Measurements from ENCODE around the gene LFNG. TPM values are rescaled to one million over a fixed set of nuclear protein-coding genes. Genes with fewer than 3 reads are reported as not detected.
"Not testable (repeated sequence)": the region's sequence is repeated elsewhere in the genome, so short reads cannot be mapped to it uniquely, and the experiment has no call there.

The LFNG gene
- total RNA-seq, 2 donors from 2014 or later, result 15.2 to 16.5 TPM

GRCh38 chr7:2553831-2554581 lies 34.4 kb downstream of the LFNG start:
- DNase-seq (ENCODE audit: low spot score), result peak; percentile 61
- intact Hi-C loops (cut with DNase I), result loop anchor here in 1 of 2 donors (10.0 kb wide), 1 partner anchor 79 kb away; the partner anchor contains the start of gene GRIFIN

DNA sequence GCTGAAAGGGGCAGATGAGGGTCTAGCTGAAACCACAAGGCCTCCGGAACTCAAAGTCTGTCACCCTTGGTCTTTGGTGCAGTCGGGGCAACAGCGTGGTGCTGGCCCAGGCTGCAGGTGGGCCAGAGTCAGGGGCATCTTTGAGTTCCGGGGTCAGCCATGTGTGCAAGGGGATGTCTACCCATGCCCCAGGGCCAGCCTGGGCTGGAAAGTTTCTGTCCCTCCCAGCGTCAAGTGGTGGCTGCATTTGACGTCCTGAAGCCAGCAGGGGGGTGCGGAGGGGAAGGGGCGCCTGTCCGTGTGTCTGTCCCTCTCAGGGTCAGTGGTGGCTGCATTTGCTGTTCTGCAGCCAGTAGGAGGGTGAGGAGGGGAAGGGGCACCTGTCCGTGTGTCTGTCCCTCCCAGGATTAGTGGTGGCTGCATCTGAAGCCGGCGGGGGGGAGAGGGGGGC lies 35.1 kb downstream of the LFNG start:
- DNase-seq (ENCODE audit: low spot score), result peak; percentile 73
- intact Hi-C loops (cut with DNase I), result loop anchor here in 1 of 2 donors (10.0 kb wide), 1 partner anchor 80 kb away; the partner anchor contains the start of gene GRIFIN

GRCh38 chr7:2555121-2556052 lies 35.8 kb downstream of the LFNG start, which contains the start of gene BRAT1:
TSS of gene BRAT1 (minus strand) at chr7:2555524. CDS start at chr7:2554431, 1,093 bp downstream.
- intact Hi-C loops (cut with DNase I), result loop anchor here in 1 of 2 donors (10.0 kb wide), 1 partner anchor 81 kb away; the partner anchor contains the start of gene GRIFIN
- DNase-seq (ENCODE audit: low spot score), result peak; percentile 99

GRCh38 chr7:2558629-2559282 lies 39.2 kb downstream of the LFNG start, which contains the start of gene IQCE:
TSS of gene IQCE (plus strand) at chr7:2558979. CDS start at chr7:2559182, 203 bp downstream.
- intact Hi-C loops (cut with DNase I), result loop anchor here in 1 of 2 donors (10.0 kb wide), 1 partner anchor 84 kb away; the partner anchor contains the start of gene GRIFIN
- DNase-seq (ENCODE audit: low spot score), result peak; percentile 98

DNA sequence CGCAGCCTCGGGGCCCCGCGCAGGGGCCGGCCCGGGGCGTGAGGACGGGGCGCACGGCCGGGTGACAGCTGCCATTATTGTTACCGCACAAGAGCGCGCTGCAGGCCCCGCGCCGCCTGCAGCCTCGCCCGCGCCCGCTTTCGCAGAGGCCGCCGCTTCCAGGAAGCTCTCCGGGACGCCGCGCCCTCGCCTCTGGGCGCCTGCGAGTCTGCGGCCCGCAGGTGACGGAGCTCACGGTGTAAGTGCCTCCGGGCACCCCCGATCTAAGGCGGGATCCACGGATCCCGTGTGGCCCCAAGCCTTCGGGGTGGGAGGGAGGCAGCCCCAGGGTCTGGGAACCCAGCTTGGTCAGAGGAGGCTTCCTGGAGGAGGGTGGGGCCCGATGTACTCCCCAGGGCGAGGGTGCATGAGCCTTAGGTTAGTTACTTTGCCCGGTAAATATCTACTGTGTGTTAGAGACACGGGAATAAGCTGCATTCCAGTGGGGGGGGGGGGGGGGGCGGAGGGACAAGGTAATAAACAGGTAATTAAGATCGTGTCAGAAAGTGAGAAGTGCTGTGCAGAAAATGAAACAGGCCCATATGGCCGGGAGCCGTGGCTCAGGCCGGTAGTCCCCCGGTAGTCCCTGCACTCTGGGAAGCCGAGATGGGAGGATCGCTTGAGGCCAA lies 39.8 kb downstream of the LFNG start:
- intact Hi-C loops (cut with DNase I), result loop anchor here in 1 of 2 donors (10.0 kb wide), 1 partner anchor 85 kb away; the partner anchor contains the start of gene GRIFIN
- peak; percentile 83 for DNase-seq (ENCODE audit: low spot score)

- DNase-seq (ENCODE audit: low spot score); intact Hi-C loops (cut with DNase I): not testable (repeated sequence)
Observed at GRCh38 chr7:2563955-2564354, 44.4 kb downstream of the LFNG start.

GRCh38 chr7:2564970-2565540 lies 45.5 kb downstream of the LFNG start:
- intact Hi-C loops (cut with DNase I), result loop anchor here in 1 of 2 donors (5.0 kb wide), 1 partner anchor 117 kb away; no protein-coding TSS in a partner anchor
- DNase-seq (ENCODE audit: low spot score), result peak; percentile 58

GRCh38 chr7:2566348-2566889 lies 46.8 kb downstream of the LFNG start:
- intact Hi-C loops (cut with DNase I), result loop anchor here in 1 of 2 donors (5.0 kb wide), 1 partner anchor 116 kb away; no protein-coding TSS in a partner anchor
- DNase-seq (ENCODE audit: low spot score), result peak; percentile 7

DNA sequence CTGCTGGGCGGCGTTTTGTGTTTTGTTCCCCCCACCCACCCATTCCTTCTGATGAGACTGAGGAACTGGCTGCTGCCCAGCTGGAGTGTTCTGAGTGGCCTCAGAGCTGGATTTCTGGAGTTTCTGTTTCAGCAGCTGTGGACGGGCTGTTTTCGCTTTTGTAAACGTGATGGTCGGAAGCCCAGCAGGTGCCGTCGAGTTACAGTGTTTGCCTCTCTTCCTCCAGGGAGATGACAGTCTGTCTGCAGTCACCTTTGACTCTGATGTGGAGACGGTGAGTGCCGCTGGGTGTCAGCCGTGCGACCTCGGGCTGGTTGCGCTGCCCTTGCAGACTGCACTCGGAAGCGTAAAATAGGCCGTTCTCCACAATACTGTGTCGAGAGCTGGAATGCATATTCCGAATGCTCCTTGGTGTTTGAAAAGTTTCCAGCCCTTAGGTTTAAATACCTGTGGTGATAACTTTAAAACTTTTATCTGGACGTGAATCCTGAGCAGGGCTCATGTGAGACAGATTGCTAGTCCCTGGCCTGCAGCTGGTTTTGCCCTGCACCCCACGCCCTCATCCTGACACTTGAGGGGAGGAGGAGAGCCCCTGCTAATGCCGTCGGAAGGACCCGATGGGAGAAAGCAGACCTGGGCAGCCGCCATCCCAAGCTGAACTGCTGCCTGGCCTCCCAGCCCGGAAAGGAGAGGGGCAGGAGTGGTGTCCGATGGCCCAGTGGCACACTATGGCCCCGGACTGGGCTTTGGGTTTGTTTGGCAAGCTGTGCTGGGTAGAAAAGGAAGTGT lies 47.5 kb downstream of the LFNG start:
- intact Hi-C loops (cut with DNase I), result loop anchor here in 1 of 2 donors (5.0 kb wide), 1 partner anchor 115 kb away; no protein-coding TSS in a partner anchor
- peak; percentile 76 for DNase-seq (ENCODE audit: low spot score)

DNA sequence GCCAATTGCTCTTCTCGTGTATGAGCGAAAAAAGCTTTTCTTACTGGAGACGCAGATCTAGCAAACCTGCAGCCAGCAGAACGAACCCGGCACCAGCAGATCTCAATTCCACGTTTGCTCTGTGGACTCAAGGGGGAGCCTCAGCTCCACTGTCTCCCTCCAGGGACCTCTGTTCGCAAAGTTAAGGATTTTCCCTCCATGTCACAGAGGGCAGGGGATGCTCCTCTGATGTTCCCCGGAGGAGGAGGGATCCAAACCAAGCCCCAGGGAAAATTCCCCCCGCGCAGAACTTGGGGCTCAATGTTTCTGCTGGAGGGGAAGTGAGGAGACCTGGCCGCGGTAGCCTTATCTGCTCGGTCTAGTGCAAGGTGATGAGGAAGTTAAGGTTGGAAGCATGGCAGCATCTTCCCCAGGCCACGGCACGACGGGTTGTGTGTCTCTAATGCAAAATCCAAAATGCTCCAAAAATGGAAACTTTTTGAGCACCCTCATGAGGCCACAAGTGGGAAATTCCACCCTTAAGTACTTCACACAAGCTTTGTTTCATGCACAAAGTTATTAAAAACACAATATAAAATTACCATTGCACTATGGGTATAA lies 48.2 kb downstream of the LFNG start:
- intact Hi-C loops (cut with DNase I), result loop anchor here in 1 of 2 donors (5.0 kb wide), 1 partner anchor 115 kb away; no protein-coding TSS in a partner anchor
- peak; percentile 81 for DNase-seq (ENCODE audit: low spot score)

DNA sequence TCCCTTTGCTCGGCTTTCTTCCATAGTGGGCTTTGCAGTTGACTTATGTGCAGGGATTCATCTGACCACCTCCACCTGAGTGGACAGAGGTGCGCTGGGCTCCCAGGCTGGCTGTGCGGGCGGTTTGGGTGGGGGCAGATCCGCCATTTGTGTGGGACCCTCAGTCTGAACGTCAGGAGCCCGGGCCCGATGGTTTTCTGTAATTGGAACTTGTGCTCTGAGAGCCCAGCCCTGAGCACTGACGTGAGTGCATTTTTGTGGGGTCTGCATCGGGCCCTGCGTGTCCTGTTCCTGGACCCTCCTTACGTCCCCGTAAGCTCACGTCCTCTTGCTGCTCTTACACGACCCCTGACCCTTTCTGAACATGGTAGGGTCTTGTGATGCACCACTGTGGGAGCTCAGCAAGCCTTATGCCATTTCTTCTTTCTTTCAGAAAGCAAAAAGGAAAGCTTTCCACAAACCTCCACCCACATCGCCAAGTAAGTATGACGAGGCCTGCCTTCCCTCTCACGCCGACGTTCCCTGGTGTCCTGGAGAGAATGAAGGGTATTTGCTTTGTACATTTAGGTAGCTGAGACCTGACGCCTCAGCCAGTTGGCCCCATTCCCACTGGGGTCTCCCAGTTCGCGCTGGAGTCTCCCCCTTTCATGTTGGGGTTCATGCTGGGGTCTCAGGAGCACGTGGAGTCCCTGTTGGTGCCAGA lies 49.1 kb downstream of the LFNG start:
- peak; percentile 52 for DNase-seq (ENCODE audit: low spot score)
- intact Hi-C loops (cut with DNase I), result loop anchor here in 1 of 2 donors (5.0 kb wide), 1 partner anchor 114 kb away; no protein-coding TSS in a partner anchor

DNA sequence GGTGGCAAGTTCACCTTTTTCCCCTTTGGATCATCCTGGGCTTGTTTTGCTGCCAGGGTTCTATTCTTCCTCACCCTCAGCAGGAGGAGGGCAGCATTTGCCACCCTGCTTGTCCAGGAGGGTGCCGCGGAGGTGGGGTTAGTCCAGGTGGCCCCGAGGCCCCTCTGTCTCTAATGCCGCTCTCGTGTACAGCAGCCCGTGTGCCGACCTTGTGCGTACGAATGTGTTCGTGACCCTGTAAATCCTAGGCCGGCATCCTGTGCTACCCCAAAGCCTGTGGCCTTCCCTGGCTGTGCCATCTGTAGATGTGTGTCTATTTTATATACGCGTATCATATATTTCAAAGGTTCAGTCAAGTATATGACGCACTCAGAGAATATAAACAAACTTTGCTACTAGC lies 49.8 kb downstream of the LFNG start:
- DNase-seq (ENCODE audit: low spot score), result peak; percentile 73
- intact Hi-C loops (cut with DNase I), result loop anchor here in 1 of 2 donors (5.0 kb wide), 1 partner anchor 113 kb away; no protein-coding TSS in a partner anchor

GRCh38 chr7:2570021-2570420 lies 50.4 kb downstream of the LFNG start:
- peak; percentile 78 for DNase-seq (ENCODE audit: low spot score)
- intact Hi-C loops (cut with DNase I), result loop anchor here in 1 of 2 donors (10.0 kb wide), 1 partner anchor 135 kb away; no protein-coding TSS in a partner anchor

DNA sequence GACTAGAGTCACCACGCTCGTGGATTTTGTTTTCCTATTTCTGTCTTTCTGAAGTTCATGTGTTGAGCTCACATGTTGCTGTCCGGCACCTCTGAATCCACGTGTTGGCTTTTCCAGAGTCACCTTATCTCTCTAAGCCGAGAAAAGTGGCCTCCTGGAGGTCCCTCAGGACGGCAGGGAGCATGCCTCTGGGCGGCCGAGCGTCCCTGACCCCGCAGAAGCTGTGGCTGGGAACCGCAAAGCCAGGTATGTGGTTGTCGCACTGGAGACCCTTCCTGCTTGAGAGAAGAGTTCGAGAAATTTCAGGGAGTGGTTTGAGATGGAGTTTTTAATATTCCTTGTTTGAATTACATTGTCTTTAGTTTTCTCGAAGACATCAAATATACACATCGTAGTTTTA lies 51.8 kb downstream of the LFNG start:
- intact Hi-C loops (cut with DNase I), result loop anchor here in 1 of 2 donors (10.0 kb wide), 1 partner anchor 133 kb away; no protein-coding TSS in a partner anchor
- DNase-seq (ENCODE audit: low spot score), result peak; percentile 36
